ENCODE measurements around the gene DNASE1L3.

DNASE1L3 gene

GRCh38 chr3:58223855-58224254 is 13.1 kb upstream of the DNASE1L3 start:
- H4K20me1 ChIP-seq (ENCODE audit: low read depth, low read length) = no peaks in the 10 kb centered on the region

GRCh38 chr3:58222161-58222724 is 11.5 kb upstream of the DNASE1L3 start:
- no peaks in the 10 kb centered on the region for H3K9me3 ChIP-seq (ENCODE audit: insufficient read depth, low read length)
- H3K36me3 ChIP-seq (ENCODE audit: low read length) = no peaks in the 10 kb centered on the region
- no peak overlapping the region for H2AFZ ChIP-seq (ENCODE audit: low read depth, low read length, severe bottlenecking)
- H3K9me2 ChIP-seq (replicated peaks; ENCODE audit: insufficient read depth, low read length) = no peaks in the 10 kb centered on the region
- H3K27ac ChIP-seq (ENCODE audit: low read depth, low read length) = no peak overlapping the region
- H3K4me3 ChIP-seq (ENCODE audit: insufficient read depth, low read length, poor library complexity, severe bottlenecking) = no peak overlapping the region
- H3K4me2 ChIP-seq (ENCODE audit: low read depth, low read length, poor library complexity, severe bottlenecking) = no peak overlapping the region
- H3F3A ChIP-seq (ENCODE audit: insufficient read depth) = no peaks in the 10 kb centered on the region
- H3K9ac ChIP-seq (ENCODE audit: low read length) = no peak overlapping the region
- H3K27me3 ChIP-seq (ENCODE audit: low read length) = no peaks in the 10 kb centered on the region
- H3K79me2 ChIP-seq (ENCODE audit: insufficient read depth, low read length) = no peaks in the 10 kb centered on the region
- H4K20me1 ChIP-seq (ENCODE audit: low read depth, low read length) = no peaks in the 10 kb centered on the region
- no peak for TF ChIP-seq EZH2phosphoT487 (conservative IDR thresholded peaks at IDR 0.05; ENCODE audit: low read length)
- no peak for TF ChIP-seq CTCF (IDR thresholded peaks at IDR 0.05; ENCODE audit: insufficient read depth, low read length, poor library complexity, severe bottlenecking)

More at GRCh38 chr3:58223855-58224254, 13.1 kb upstream of the DNASE1L3 start:
- no peak overlapping the region for H3K27ac ChIP-seq (ENCODE audit: low read depth, low read length)
- no peaks in the 10 kb centered on the region for H3F3A ChIP-seq (ENCODE audit: insufficient read depth)
- TF ChIP-seq CTCF (IDR thresholded peaks at IDR 0.05; ENCODE audit: insufficient read depth, low read length, poor library complexity, severe bottlenecking) (no peak), EZH2phosphoT487 (conservative IDR thresholded peaks at IDR 0.05; ENCODE audit: low read length) (no peak)
- H3K27me3 ChIP-seq (ENCODE audit: low read length) = no peaks in the 10 kb centered on the region
- H3K36me3 ChIP-seq (ENCODE audit: low read length) = no peaks in the 10 kb centered on the region
- no peaks in the 10 kb centered on the region for H3K79me2 ChIP-seq (ENCODE audit: insufficient read depth, low read length)
- no peaks in the 10 kb centered on the region for H3K9me3 ChIP-seq (ENCODE audit: insufficient read depth, low read length)
- H3K9ac ChIP-seq (ENCODE audit: low read length) = no peak overlapping the region
- no peak overlapping the region for H2AFZ ChIP-seq (ENCODE audit: low read depth, low read length, severe bottlenecking)
- H3K4me3 ChIP-seq (ENCODE audit: insufficient read depth, low read length, poor library complexity, severe bottlenecking) = no peak overlapping the region
- H3K4me2 ChIP-seq (ENCODE audit: low read depth, low read length, poor library complexity, severe bottlenecking) = no peak overlapping the region
- no peaks in the 10 kb centered on the region for H3K9me2 ChIP-seq (replicated peaks; ENCODE audit: insufficient read depth, low read length)

- Histone ChIP-seq H4K20me1 (ENCODE audit: low read depth, low read length) (no peaks in the 10 kb centered on the region), H3K79me2 (ENCODE audit: insufficient read depth, low read length) (no peaks in the 10 kb centered on the region), H3K36me3 (ENCODE audit: low read length) (no peaks in the 10 kb centered on the region), H3K4me3 (ENCODE audit: insufficient read depth, low read length, poor library complexity, severe bottlenecking) (no peak overlapping the region), H3K9me2 (replicated peaks; ENCODE audit: insufficient read depth, low read length) (no peaks in the 10 kb centered on the region), H3K27me3 (ENCODE audit: low read length) (no peaks in the 10 kb centered on the region), H3F3A (ENCODE audit: insufficient read depth) (no peaks in the 10 kb centered on the region), H3K27ac (ENCODE audit: low read depth, low read length) (no peak overlapping the region), H3K9me3 (ENCODE audit: insufficient read depth, low read length) (no peaks in the 10 kb centered on the region), H3K4me2 (ENCODE audit: low read depth, low read length, poor library complexity, severe bottlenecking) (no peak overlapping the region), H3K9ac (ENCODE audit: low read length) (no peak overlapping the region), H2AFZ (ENCODE audit: low read depth, low read length, severe bottlenecking) (no peak overlapping the region)
- TF ChIP-seq CTCF (IDR thresholded peaks at IDR 0.05; ENCODE audit: insufficient read depth, low read length, poor library complexity, severe bottlenecking) (no peak), EZH2phosphoT487 (conservative IDR thresholded peaks at IDR 0.05; ENCODE audit: low read length) (no peak)
These were observed 8.1 kb upstream of the DNASE1L3 start for GRCh38 chr3:58218904-58219303.
